Stimulated activated CD4-positive, alpha-beta T cell treated with anti-CD3 and anti-CD28 coated beads, Interleukin-12 subunit alpha, Interleukin-12 subunit beta, amount 100 ng/mL, for 48 hours (primary cell): ENCODE results near the gene SUPT20H.
"Not testable (repeated sequence)": the region's sequence is repeated elsewhere in the genome, so short reads cannot be mapped to it uniquely, and the experiment has no call there.

Source experiments
- DNase-seq, 3 donors: peaks; one replicate each; pipeline ENCODE4 v3.0.0-alpha.2; 2020; ENCODE audit warnings: low read depth in 2 of 3, low spot score in 1 of 3

SUPT20H gene

DNA sequence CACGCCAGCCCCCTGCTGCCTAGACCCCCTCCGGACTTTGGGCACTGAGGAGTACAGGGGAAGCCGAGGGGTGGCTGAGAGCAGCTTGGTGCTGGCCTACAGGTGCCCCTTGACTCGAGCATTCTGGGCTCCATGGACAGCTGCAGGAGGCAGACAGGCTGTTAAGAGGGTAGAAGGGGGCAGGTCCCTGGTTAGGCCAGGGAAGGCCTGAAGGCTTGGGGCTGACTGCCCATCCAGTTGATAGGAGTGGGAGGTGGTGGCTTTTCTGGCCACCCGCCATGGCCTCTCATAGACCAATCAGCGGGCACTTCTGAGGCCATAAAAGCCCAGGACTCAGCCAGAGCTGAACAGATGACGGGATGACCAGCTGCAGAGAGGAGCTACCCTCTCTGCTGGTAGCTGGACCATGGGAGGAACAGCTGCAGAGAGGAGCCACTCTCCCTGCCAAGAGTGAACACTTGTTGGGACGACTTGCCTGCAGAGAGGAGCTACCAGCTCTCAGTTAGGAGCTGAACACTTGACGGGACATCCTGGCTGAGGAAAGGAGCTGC is 10.7 kb upstream of the SUPT20H start:
- no peak for DNase-seq

DNA sequence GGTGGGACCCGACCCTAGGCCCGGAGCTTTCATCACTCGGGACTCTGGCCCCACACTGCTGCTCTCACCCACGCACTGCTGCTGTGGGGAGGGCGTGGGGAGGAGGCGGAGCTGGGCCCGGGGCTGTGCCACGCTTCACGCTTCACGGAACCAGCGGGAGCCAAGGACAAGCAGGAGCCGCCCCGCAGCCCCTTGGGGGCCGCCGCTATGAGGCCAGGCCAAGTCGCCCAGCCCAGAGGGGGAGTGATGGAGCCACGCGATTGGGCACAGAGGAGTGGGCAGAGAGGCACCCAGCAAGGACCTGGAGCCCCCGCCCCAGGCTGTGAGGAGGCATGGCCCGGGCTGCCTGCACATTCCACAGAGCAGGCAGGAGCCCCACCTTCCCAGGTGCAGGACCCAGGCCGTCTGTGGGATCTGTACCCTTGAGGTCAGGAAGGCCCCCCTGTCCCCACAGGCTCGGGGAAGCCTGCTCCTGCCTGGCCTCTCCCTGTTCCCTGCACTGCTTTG is 10.2 kb upstream of the SUPT20H start:
- DNase-seq = no peak

DNA sequence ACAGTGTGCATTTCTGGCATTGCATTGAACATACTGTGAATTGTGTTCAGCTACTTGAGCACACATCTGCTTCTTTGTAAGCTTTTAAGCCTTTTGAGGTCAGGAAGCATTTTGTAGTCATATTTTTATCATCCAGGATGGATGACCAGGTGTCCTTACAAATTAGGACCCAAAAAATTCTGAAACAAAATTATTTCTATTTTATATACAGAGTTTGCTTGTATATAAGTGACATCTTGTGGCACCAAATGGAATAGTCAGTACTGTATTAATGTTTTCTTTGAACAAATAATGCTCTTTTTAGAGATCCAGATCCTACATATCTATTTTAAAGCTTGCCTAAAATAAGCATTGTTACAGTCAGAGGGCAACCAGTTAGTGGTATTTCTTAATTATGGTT is 9.5 kb upstream of the SUPT20H start:
- DNase-seq = no peak

DNA sequence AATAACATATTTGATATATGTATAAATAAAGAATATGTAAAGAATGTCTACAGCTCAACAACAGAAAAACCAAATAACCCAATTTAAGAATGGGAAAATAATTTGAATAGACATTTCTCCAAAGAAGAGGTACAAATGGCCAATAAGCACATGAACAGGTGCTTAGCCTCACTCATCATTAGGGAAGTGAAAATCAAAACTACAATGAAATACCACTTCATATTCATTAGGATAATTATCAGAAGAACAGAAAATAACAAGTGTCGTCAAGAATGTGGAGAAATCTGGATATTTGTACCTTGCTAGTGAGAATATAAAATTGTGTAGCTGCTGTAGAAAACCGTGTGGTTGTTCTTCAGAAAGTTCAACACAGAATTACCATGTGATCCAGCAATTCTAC is 8.4 kb upstream of the SUPT20H start:
- no peak for DNase-seq

DNA sequence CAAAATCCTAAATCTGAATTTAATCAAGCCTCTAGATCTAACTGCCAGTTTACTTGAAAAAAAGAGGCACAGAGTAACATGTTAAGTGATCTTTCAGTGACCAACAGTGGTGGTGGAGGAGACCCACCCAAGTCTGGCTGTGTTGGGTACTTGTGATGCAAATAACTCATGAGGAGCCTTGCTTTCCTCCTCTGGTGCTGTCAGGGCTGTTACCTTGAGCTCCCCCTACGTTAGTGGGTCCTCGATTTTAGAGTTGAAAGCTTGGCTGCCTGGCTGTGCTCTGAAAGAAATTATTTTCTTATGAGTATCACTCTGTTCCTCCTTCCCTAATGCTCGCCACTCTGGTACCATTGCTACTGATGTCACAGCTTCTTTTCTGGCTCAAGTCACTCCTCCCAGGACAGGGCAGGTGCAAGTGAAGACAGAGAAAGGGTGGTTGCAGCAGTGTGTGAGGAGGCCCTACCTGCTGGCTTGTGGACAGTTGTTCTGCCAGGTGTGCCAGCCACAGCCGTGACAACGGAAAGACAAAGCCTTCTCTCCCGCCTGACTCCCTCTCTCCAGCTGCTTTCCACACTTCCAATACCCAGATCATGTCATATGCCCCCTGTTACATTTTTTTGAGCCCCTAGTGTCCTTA is 6.5 kb upstream of the SUPT20H start:
- no peak for DNase-seq

DNA sequence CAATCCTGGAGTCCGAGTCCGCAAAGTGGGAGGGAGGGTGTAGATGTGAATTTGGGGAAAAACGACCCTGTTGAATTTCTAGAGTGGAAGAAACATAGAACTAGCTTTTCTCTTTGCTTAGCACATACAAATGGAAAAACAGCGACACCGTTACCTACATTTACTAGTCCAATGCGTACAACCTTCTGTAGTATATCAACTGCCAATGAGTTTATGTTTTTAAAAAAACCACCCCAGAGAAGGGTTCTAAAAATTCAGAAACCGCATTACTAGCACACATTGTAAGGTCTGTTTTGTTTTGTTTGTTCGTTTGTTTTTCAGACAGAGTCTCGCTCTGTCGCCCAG is 332 bp upstream of the SUPT20H start:
- no peak for DNase-seq

DNA sequence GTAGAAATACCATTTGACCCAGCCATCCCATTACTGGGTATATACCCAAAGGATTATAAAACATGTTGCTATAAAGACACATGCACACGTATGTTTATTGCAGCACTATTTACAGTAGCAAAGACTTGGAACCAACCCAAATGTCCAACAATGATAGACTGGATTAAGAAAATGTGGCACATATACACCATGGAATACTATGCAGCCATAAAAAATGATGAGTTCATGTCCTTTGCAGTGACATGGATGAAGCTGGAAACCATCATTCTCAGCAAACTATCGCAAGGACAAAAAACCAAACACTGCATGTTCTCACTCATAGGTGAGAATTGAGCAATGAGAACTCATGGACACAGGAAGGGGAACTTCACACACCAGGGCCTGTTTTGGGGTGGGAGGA is 3.3 kb downstream of the SUPT20H start:
- DNase-seq = not testable (repeated sequence)

DNA sequence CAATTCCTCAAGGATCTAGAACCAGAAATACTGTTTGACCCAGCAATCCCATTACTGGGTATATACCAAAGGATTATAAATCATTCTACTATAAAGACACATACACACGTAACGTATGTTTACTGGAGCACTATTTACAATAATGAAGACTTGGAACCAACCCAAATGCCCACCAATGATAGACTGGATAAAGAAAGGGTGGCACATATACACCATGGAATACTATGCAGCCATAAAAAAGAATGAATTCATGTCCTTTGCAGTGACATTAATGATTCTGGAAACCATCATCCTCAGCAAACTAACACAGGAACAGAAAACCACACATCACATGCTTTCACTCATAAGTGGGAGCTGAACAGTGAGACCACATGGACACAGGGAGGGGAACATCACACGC is 6.4 kb downstream of the SUPT20H start:
- DNase-seq = not testable (repeated sequence)

DNA sequence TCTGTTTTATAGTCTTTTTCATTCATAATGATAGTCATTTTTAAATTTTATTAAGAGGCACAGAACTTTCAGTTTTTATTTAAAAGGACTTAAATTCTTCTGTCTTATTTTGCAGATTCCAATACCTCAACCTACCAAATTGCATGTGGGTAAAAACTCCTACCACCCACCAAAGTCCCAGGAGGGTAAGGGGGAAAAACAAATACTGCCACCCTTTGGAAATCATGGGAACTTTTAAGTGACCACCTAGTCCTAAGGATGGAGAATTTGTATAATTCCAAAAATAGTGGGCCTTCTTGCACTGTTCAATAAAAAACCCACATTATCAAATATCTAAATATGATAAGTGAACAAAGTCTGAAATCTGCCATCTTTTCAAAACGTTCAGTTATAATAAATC is 9.7 kb downstream of the SUPT20H start:
- no peak for DNase-seq

DNA sequence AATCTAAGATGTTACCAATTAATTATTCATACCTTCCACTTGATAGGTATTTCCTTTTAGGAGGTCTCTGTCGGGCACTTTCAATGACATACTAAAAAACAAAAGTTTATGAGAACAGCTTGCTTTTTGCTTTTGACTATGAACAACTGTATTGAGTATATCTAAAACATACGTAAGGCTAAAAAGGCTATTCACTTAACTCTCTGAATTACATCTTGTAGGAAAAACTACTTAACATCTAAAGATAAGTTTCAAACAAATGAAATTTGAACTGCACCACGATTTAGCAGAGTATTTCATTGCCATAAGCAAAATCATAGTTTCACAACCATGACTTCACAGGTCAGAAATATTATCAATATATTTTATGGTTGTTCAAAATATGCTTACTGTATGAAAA is 11.6 kb downstream of the SUPT20H start:
- DNase-seq = no peak

DNA sequence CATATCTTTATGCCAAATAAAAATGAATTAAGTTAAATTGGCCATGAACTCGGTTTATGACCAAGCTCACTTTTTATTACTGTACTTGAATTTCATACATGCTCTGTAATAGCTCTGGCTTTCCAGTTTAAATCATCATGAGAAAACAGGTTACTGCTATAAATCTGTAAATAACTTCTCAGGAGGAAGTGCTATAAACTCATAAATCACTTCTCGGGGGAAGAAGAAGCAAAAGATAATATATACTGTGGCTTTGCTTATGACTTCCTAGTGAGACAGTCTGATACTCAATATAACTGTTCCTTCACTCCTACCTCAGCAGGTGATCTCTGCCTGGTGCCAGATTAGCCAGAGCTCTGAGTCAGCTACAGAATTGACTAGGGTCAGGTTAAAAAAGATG is 12.5 kb downstream of the SUPT20H start:
- no peak for DNase-seq

DNA sequence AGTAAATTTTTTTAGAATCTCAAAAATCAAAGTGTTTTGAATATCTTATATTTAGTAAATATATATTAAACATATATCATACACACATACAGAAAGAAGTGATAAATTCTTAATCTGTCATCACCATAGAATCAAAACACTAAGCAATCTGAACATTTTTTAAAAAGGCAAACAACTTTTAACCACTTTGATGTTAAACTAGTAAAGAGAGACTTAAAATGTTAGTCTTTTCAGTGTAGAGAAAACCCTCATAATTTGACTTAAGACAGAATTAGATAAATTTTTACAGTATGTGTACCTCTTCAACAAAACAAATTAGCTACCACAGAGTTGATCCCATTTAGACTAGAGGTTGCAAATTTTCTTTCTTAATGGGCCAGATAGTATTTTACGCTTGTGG is 13.4 kb downstream of the SUPT20H start:
- DNase-seq = no peak

DNA sequence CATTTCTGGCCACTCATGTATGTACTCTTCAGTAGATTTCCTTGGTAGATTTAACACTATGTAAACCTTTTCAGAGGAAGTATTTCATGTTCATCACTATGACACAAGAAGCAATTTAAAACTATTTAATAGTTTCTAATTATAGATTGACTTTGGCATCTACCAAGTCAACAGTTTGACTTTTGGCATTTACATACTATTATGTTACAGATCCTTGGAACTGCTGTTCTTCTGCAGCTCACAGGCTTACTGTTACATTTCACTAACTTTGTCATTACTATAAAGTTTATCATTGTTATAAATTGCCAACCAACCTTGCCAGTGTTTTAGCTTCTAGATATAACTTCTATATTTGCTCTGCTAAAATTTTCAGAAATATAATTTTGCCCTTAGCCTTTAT is 18.7 kb downstream of the SUPT20H start:
- DNase-seq = no peak

DNA sequence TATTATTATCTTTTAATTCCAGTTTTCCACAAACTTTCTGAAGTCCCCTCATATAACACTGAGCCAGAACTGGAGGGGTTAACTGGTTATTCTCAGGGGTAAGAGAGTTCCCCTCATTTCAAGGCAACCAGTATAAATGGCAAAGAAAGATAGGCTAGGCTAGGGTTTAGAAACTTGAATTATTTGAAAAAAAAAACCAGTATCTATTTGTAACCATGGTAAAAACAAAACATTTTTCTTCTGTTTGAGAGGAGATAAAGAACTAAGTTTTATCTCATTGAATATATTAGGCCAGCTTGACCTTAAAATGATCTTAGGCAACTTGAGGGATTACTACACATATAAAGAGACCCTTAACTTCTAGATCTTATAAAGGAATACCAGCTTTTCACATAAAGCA is 19.6 kb downstream of the SUPT20H start:
- DNase-seq = no peak

DNA sequence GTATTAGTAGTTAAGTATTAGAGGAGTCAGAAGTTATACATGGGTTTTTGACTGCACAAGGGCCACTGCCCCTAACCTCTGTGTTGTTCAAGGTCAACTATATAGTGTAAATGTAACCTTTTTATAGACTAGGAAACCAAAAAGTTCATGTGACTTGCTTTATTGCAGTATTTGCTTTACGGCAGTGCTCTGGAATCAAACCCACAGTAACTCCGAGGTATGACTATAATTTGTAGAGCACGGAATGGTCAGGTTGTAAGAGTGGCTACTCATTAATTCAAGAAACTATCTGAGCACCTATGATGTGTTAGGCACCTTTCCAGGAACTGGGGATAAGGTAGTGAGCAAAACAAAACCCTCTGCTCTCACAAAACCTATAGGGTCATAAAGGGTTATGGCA is 22.2 kb downstream of the SUPT20H start:
- no peak for DNase-seq

DNA sequence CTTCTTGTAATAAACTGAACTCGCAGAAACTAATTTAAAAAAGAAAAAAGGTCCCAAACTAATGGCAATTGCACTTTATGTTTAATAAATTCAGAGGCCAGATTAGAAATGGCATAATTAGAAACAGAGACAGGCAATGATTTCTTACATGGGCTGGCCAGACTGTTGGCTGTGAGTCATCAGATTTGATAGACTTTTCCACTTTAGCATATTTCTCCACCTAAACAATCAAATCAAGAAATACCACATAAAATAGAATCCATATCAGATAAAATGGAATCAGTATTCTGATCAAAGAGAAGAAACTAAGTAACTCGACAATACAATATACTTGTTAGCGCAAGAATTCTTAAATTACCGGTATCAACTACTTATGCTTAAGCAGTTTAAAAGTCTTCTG is 29.9 kb downstream of the SUPT20H start:
- no peak for DNase-seq

DNA sequence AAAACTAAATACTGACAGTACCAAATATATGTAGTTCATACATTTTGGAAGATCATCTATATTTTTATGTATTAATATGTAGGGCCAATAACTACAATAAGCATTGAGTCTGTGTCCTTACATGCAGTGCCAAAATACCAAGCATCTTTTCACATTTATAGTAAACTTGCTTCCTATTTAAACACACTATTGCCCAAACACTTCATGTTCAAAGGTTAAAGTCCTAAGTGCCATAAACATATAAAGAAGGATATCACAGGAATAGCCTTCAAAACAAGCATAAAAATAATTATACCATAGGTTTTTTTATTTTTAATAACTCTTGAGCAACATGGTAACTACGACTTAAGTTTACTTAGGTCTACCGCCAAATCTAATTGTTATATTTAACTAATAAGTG is 31.8 kb downstream of the SUPT20H start:
- DNase-seq = no peak

DNA sequence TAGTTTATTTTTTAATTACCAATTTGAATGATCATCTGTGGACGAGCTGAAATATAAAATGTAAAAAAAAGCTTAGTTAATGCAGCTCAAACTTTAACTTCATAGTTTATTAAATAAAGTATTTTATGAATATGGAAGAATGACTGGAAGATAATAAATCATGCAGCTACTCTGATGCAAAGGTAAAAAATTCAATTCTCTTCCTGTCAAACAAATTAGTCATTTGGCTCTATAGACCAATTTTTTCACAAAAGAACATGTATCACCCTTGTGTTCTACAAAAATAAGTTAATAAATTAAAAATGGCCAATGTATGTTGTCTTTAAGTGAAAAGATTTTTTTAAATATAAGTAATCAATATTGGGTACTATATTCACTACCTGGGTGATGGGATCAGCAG is 32.7 kb downstream of the SUPT20H start:
- DNase-seq = no peak

DNA sequence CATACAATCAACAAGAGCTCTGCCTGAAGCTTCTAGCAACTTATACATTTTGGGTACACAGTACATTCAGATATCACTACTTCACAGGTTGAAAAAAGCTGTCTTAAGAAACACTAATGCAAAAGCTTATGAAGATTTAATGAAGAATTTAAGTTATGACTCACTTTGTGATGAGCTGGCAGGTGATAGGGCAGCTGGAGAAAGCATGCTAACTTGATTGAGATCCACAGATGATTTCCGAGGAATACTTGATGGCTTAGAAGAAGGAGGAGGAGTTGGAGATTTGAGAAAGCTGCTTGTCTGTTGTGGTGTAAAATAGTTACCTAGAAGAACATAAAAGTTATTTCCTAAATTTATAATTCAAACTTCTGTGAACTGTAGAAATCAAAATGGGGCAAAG is 35.6 kb downstream of the SUPT20H start:
- no peak for DNase-seq

DNA sequence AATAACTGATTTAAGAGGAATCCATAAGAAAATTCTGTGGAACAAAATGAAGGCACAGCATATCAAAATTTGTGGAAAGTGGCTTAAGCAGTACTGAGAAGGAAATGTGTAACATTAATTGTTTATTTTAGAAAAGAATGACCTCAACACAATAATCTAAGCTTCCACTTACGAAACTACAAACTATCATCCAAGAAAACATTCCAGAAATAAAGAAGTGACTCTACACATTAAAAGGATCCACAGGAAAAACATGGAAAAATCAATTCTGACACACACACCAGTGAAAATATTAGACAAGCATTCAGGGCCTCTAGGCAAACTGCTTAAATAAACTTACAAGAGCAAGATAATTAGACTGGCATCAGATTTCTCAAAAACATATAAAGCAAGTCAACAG is 44.9 kb downstream of the SUPT20H start:
- no peak for DNase-seq

DNA sequence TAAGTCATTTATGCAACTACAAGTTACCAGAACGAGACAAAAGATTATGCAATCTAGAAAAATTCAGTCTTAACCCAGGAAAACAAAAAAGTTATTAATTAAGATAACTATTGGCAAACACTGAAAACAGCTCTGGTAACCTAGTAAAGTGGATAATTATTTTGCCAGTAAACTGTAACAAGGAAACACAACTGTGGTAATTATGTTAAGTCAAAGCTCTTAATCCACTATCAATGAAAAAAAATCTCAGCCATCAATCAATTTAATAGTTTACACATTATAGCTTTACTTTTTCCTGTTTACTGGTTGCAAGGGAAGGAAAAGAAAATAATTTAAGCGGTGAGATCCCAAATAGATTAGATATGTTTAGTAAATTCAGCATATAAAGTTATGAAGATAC is 47.7 kb downstream of the SUPT20H start:
- DNase-seq = no peak

DNA sequence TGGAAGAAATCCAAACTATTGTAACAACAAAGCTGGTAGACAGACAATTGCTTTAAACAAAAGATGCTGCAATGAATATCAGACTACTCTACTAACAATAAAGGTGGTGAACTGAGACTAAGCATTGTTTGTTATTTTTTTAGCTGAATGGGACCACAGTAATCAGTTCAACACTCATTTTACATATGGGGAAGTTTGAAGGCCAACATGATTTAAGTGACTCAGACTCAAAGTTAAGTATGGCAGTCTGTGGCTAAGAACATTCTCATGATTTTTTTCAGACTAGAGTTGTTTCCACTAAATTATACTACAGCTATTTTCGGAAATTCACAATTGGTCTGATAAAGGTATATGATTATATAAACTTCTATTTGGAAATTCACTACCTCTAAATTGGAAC is 48.5 kb downstream of the SUPT20H start:
- no peak for DNase-seq

DNA sequence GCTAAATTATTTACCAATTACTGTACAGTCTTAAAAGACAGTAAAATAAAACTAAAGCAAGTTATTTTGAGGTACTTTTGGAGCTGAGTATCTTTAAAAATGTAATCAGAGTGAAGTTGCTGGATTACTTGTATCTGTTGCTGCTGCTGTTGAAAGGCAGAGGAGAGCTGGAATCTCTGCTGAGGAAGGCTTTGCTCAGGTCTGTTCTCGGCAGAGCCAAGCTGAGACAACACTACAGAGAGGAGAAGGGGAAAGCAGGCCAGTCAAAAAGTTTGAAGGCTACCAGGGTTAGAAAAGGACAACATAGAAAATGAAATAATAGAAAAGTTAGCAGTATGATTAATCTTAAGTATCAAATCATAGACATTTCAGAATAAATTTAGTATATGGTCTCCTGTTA is 49.1 kb downstream of the SUPT20H start:
- no peak for DNase-seq

DNA sequence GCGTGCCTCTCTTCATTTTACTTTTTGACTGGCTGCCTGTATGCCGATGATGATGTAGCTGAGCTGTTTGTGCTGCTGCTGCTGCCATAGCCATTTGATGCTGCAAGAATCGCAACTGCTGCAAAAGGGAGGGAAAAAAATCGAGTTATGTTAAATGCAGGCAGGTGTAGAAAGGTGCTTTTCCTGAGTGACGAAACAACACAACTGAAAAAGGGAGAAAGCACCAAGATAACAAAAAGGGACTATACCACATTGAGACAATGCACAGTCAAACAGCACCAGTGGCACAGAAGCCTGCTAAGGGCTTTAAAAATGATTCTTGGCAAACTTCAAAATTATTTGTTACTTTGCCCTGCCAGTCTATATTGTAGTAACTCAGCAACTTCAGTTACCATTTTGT is 49.8 kb downstream of the SUPT20H start:
- DNase-seq = no peak
